HL-60/S4 (cell line): ENCODE measurements around the gene SLC35F3.

Experiments
- in situ Hi-C: fragments of 300-500 bp; cut with MboI; formaldehyde crosslinking; loops from 2 replicates; pipeline ENCODE4 v1.14.3; 2022; ENCODE audit warnings: low sequenced_read_pairs

Gene SLC35F3

GRCh38 chr1:234019387-234019786 lies 114.9 kb downstream of the SLC35F3 start:
- in situ Hi-C loops = no loop called here

DNA sequence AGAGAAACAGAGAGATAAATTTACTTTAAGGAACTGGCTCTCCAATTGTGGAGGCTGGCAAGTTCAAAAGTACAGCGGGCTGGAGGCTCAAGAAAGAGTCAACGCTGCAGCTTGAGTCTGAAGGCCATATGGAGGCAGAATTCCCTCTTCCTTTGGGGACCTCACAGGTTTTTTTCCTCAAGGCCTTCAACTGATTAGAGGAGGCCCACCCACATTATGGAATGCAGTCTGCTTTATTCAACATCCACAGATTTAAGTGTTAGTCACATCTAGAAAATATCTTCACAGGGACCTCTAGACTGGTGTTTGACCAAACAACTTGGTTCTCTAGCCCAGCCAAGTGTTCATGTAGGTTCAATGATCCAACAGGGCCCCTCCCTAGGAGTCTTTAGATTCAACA lies 117.8 kb downstream of the SLC35F3 start:
- in situ Hi-C loops = no loop called here

- in situ Hi-C loops = no loop called here
These were observed 135.1 kb downstream of the SLC35F3 start for GRCh38 chr1:234039603-234040002.

- in situ Hi-C loops = no loop called here
These were observed 136.2 kb downstream of the SLC35F3 start for GRCh38 chr1:234040446-234041317.

GRCh38 chr1:234044079-234044478 lies 139.6 kb downstream of the SLC35F3 start:
- in situ Hi-C loops = no loop called here

GRCh38 chr1:234047123-234047522 lies 142.6 kb downstream of the SLC35F3 start:
- in situ Hi-C loops = no loop called here

- in situ Hi-C loops = loop anchor here (10.0 to 25.0 kb wide), 2 partner anchors 675 to 757 kb away; no protein-coding TSS in a partner anchor
These were observed 157.7 kb downstream of the SLC35F3 start for GRCh38 chr1:234062166-234062565.

- in situ Hi-C loops = loop anchor here (10.0 to 25.0 kb wide), 2 partner anchors 679 to 761 kb away; no protein-coding TSS in a partner anchor
These were observed 161.4 kb downstream of the SLC35F3 start for GRCh38 chr1:234065794-234066447.

DNA sequence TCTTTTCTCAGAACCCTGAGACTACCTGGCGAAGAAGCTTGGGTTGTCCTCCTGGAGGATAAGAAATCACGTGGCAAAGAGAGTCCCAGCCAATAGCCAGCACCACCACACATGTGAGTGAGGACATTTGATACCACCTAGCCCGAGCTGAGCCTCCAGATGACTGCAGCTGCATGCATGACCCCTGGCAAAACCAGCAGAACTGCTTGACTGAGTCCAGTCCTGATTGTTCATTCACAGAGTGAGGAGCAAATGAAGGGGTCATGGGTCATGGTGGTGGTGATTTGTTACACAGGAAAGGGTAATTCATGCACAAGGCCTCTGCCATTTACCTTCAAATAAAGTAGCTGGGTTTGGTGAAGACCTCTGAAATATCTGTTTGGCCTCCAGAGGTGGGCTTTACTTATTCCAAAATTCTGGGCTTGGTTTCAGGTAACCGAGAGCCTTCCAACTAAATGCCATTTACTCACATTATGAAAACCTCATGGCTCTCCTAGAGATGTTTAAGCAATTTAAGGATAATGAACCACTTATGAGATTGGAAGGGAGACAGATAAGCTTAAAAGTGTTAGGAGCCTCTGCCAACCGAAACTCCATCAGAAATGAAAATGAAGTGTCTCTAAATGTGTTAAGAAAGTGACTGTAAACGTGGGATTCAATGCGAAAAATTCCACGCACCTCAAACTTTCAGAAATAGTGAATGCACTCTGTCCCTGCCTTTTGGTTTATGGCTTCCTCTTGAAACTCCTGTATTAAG lies 163.3 kb downstream of the SLC35F3 start:
- in situ Hi-C loops = loop anchor here (10.0 to 25.0 kb wide), 2 partner anchors 680 to 763 kb away; no protein-coding TSS in a partner anchor

GRCh38 chr1:234069760-234070159 lies 165.3 kb downstream of the SLC35F3 start:
- in situ Hi-C loops = loop anchor here (10.0 to 25.0 kb wide), 2 partner anchors 682 to 765 kb away; no protein-coding TSS in a partner anchor

- in situ Hi-C loops = loop anchor here (25.0 kb wide), 1 partner anchor 685 kb away; no protein-coding TSS in a partner anchor
These were observed 168.3 kb downstream of the SLC35F3 start for GRCh38 chr1:234072793-234073192.

DNA sequence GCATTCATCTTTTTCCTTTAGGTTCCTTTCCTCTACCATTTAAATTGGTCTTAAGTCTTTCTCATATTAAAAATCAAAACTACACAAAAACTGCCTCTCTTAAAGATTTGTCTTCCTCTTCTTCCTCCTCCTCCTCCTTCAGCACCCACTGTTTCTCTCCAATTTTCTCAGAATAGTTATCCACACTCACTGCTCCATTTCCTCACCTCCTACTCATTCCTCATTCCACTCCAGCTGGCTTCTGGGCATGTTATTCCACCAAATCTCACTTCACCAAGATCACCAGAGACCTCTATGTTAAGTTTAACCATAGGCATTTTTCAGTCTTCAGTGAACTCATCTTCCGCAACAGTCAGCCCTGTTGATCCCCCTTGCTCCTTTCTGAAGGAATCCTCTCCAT lies 173.7 kb downstream of the SLC35F3 start:
- in situ Hi-C loops = no loop called here

GRCh38 chr1:234079896-234080295 lies 175.4 kb downstream of the SLC35F3 start:
- in situ Hi-C loops = no loop called here

DNA sequence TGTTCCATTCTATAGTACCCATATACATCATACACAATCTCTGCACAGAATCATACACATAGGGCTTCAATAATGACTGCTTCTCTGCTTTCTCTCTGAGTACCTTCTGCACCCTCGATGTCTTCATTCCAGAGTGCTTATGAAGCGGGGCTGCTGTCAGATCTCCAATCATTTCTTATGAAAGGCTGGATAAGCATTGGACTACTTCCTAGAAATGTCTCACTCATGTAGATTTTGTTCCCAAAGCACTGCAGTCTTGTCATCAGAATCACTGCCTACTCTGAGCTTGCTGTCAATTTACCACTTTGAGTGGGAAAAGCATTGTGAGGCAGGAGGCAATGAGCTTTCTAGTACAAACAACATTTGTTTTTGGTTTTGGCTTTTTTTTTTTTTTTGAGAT lies 179.0 kb downstream of the SLC35F3 start:
- in situ Hi-C loops = no loop called here

DNA sequence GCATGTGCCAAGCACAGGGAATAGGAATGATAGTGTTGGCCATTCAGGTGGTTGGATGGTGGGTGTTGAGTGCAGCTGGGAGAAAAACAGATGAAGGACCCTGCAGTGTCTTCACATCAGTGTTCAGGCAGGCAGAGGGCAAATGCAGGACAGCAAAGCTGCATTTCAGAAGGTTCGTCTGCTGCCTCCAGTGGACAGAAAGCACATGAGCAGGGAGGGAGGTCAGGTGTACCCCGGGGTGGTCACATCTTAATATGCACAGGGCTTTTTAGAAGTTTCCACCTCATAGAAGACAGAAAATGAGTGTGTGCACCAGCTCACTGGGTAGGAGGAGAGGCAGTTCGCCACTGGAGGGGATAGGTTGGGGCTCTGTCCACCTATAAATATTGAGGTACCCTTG lies 184.9 kb downstream of the SLC35F3 start:
- in situ Hi-C loops = no loop called here

DNA sequence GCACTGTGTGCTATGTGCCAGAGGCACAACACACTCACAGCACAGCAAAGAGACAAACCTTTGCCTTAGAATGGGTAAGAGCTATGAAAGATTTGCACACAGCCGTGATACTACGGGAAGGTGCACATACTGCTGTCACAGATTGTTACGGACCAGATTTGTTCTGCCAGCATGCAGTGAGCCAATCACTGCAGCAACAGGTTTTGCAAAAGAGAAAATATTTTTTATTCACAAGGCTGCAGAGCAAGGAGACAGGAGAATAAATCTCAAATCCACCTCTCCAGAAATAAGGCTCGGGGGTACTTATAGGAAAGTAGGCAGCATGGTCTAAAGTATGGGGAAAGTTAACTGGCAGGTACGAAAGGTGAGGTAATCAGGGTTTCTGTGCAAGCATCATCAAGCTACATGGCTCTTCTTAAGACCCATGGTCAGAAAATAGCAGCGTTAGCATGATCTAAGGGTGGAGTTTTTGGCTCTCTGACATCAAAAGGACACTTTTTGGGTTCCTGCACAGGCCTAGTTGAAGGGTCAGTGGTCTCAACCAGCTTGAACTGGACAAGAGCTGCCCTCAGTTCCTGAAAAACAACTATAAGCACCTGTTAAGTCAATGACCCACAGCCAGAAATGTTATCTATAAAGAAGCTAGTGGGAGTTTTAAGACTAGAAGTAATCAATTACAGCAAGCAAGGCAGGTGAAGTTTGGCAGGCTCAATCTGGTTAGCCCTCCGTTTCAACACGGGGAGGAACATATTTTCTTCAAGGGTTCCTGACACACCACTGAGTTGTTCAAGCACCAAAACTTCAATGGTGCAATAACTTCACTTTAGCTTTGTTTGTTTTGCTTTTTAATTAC lies 186.0 kb downstream of the SLC35F3 start:
- in situ Hi-C loops = no loop called here

DNA sequence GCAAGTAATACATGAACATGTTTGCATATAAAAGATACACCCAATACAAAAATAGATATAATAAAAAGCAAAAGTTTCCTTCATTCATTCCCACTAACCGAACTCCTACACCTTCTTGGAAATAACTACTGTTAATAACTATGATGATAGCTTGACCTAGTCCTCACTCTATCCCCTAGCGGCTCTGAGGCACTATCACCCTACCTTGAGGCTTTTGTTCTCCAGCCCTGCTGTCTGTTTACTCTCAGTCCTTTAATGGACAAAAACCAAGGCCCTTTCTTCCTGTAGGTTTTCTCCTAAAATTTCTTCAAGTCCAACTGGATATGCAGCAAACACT lies 186.6 kb downstream of the SLC35F3 start:
- in situ Hi-C loops = no loop called here

DNA sequence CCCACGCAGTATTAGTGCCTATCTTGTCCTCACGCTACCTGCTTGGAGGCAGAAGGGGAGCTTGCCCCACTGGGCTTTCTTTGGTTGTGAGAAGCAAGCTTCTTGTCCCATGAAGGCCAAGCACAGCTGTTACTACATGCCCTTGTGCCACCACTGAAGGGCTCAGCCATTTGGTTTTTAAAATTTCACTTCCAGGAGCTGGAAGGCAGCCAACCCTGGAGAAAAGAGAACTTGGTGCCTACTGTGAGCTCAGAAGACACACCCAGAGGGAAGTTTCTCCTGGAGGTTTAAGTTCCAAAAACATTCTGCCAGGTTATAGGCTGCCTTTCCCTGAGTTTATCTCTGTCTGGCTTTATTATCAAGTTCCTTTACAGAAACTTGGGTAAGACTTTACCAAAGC lies 187.4 kb downstream of the SLC35F3 start:
- in situ Hi-C loops = no loop called here

DNA sequence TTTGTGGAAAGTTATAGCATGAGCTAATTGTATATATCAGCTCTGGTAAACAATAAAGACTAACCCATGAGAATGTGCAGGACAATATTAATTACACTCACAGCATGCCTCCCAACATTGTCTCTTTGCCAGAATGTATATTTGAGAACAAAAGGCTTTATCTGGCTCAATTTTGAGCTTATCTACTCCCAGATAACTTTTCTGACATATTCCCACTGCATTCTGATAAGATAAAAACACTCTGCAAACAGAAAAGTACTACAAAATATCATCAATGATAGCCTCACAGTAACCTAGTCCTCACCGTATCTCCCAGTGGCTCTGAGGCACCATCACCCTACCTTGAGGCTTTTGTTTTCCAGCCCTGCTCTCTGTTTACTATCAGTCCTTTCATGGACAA lies 188.6 kb downstream of the SLC35F3 start:
- in situ Hi-C loops = no loop called here

DNA sequence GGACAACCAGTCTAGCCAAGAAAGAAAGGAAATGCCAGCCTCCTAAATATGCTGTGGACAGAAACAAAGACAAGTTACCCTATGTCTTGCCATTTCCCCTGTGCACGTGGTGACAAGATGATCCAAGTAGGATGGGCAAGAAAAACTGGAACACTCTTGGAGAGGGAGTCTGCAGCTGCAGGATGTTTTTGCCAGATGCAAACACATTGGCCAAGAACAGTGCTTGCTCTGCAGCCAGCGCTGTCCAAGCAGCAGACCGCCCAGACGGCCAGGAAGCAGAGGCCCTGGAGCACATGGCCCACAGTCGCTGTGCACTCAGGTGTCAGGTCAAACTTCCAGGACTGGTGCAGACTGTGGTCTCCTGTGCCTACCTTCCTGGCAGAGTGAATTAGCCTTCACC lies 189.3 kb downstream of the SLC35F3 start:
- in situ Hi-C loops = no loop called here
